ENCODE data around the gene RPL22L1.
"Not testable (repeated sequence)": the region's sequence is repeated elsewhere in the genome, so short reads cannot be mapped to it uniquely, and the experiment has no call there.

The RPL22L1 gene

DNA sequence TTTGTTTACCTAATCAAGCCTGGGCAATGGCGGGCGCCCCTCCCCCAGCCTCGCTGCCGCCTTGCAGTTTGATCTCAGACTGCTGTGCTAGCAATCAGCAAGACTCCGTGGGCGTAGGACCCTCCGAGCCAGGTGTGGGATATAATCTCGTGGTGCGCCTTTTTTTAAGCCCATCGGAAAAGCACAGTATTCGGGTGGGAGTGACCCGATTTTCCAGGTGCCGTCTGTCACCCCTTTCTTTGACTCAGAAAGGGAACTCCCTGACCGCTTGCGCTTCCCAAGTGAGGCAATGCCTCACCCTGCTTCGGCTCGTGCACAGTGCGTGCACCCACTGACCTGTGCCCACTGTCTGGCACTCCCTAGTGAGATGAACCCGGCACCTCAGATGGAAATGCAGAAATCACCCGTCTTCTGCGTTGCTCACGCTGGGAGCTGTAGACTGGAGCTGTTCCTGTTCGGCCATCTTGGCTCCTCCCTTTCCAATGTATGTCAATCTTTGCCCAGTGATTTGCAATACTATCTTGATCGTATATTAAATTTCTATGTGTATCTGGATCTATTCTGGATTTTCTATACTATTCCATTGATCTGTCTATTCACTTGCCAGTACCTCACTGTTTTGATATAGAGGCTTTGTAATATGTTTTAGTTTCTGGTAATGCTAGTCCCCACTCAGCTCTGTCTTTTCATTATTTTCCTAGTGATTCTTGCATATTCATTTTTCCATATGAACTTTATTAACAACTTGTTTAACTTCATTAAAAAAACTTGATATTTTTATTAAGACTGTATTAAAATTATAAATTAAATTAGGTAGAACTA is 14.3 kb upstream of the RPL22L1 start:
- CTCF ChIA-PET: not testable (repeated sequence)

GRCh38 chr3:170878688-170879087 is 8.7 kb upstream of the RPL22L1 start:
- DNase-seq; CTCF ChIA-PET; H3K9me3 ChIP-seq (ENCODE audit: control extremely low read depth in 1 of 5, control insufficient read depth in 4 of 5, insufficient read depth in 2 of 5, low read depth in 1 of 5, low read length in 4 of 5); H3K36me3 ChIP-seq (ENCODE audit: control insufficient read depth in 4 of 4, insufficient read depth in 4 of 4, low read length in 3 of 4); H3K27me3 ChIP-seq (replicated peaks in 2 of 5; ENCODE audit: control insufficient read depth in 4 of 5, insufficient read depth in 5 of 5, low read length in 4 of 5); POLR2A ChIA-PET; H3K27ac ChIP-seq (ENCODE audit: insufficient read depth in 1 of 2, low read depth in 1 of 2, low read length in 2 of 2, poor library complexity in 1 of 2, severe bottlenecking in 2 of 2); H3K4me3 ChIP-seq (ENCODE audit: control insufficient read depth in 1 of 7, extremely low read depth in 1 of 7, insufficient read depth in 4 of 7, low read depth in 2 of 7, low read length in 6 of 7); H3K4me1 ChIP-seq (ENCODE audit: control extremely low read depth in 1 of 4, control insufficient read depth in 4 of 4, insufficient read depth in 4 of 4, low read length in 3 of 4): not testable (repeated sequence)
- no CpG with 5 or more reads among the region's 5 CpGs for WGBS (ENCODE audit: insufficient coverage)

More for the DNA sequence above, 14.3 kb upstream of the RPL22L1 start:
- not testable (repeated sequence) for H3K9me3 ChIP-seq (ENCODE audit: control extremely low read depth in 1 of 5, control insufficient read depth in 4 of 5, insufficient read depth in 2 of 5, low read depth in 1 of 5, low read length in 4 of 5); H3K27me3 ChIP-seq (replicated peaks in 2 of 5; ENCODE audit: control insufficient read depth in 4 of 5, insufficient read depth in 5 of 5, low read length in 4 of 5); H3K4me3 ChIP-seq (ENCODE audit: control insufficient read depth in 1 of 7, extremely low read depth in 1 of 7, insufficient read depth in 4 of 7, low read depth in 2 of 7, low read length in 6 of 7); DNase-seq; H3K27ac ChIP-seq (ENCODE audit: insufficient read depth in 1 of 2, low read depth in 1 of 2, low read length in 2 of 2, poor library complexity in 1 of 2, severe bottlenecking in 2 of 2); H3K4me1 ChIP-seq (ENCODE audit: control extremely low read depth in 1 of 4, control insufficient read depth in 4 of 4, insufficient read depth in 4 of 4, low read length in 3 of 4); H3K36me3 ChIP-seq (ENCODE audit: control insufficient read depth in 4 of 4, insufficient read depth in 4 of 4, low read length in 3 of 4)
- 92% methylated on average over 16 of the region's 24 CpGs for WGBS (ENCODE audit: insufficient coverage)
- POLR2A ChIA-PET: interaction anchor here (0.8 kb wide), 1 partner anchor 12 kb away, joined by 3 read pairs; no protein-coding TSS in a partner anchor

DNA sequence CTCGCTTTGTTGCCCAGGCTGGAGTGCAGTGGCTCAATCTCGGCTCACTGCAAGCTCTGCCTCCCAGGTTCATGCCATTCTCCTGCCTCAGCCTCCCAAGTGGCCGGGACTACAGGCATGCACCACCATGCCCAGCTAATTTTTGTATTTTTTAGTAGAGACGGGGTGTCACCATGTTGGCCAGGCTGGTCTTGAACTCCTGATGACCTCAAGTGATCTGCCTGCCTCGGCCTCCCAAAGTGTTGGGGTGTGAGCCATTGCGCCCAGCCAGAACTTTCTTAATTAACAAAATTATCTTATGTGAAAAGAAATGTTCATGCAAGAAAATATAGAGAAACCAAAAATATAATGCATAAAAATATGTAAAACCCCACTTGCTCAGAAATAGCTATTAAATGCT is 7.3 kb upstream of the RPL22L1 start:
- WGBS (ENCODE audit: insufficient coverage): 100% methylated on average over 1 of the region's 6 CpGs
- H3K4me3 ChIP-seq (ENCODE audit: control insufficient read depth in 1 of 7, extremely low read depth in 1 of 7, insufficient read depth in 4 of 7, low read depth in 2 of 7, low read length in 6 of 7); H3K27me3 ChIP-seq (replicated peaks in 2 of 5; ENCODE audit: control insufficient read depth in 4 of 5, insufficient read depth in 5 of 5, low read length in 4 of 5); DNase-seq; H3K9me3 ChIP-seq (ENCODE audit: control extremely low read depth in 1 of 5, control insufficient read depth in 4 of 5, insufficient read depth in 2 of 5, low read depth in 1 of 5, low read length in 4 of 5); H3K27ac ChIP-seq (ENCODE audit: insufficient read depth in 1 of 2, low read depth in 1 of 2, low read length in 2 of 2, poor library complexity in 1 of 2, severe bottlenecking in 2 of 2); H3K4me1 ChIP-seq (ENCODE audit: control extremely low read depth in 1 of 4, control insufficient read depth in 4 of 4, insufficient read depth in 4 of 4, low read length in 3 of 4); H3K36me3 ChIP-seq (ENCODE audit: control insufficient read depth in 4 of 4, insufficient read depth in 4 of 4, low read length in 3 of 4); POLR2A ChIA-PET; CTCF ChIA-PET: not testable (repeated sequence)

DNA sequence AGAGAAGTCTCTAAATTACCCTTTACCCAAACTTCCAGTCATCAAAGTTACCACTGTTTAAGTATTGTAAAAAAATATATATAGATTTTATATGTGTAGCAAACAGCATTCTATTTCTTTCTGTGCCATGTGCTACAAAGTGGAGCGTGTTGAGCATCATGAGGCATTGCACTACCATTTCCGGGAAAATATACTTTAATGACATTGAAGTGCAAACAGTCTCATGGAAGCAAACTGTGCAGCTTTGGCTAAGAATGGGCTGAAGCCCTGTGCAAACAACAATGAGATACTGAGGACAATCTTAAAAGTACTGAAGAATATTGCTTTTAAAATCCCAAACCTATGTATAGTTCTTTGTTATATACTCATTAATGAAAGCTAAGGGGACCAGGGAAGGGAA is 6.5 kb upstream of the RPL22L1 start:
- no peaks in the 10 kb centered on the region for H3K36me3 ChIP-seq (ENCODE audit: control insufficient read depth in 4 of 4, insufficient read depth in 4 of 4, low read length in 3 of 4)
- H3K27ac ChIP-seq (ENCODE audit: insufficient read depth in 1 of 2, low read depth in 1 of 2, low read length in 2 of 2, poor library complexity in 1 of 2, severe bottlenecking in 2 of 2): no peak overlapping the region
- no peaks in the 10 kb centered on the region for H3K27me3 ChIP-seq (replicated peaks in 2 of 5; ENCODE audit: control insufficient read depth in 4 of 5, insufficient read depth in 5 of 5, low read length in 4 of 5)
- CTCF ChIA-PET: no interaction called here
- H3K4me1 ChIP-seq (ENCODE audit: control extremely low read depth in 1 of 4, control insufficient read depth in 4 of 4, insufficient read depth in 4 of 4, low read length in 3 of 4): no peaks in the 10 kb centered on the region
- peaks cover 0 to 4% (median 0%) of the 10 kb centered on the region in 5 experiments for H3K9me3 ChIP-seq (ENCODE audit: control extremely low read depth in 1 of 5, control insufficient read depth in 4 of 5, insufficient read depth in 2 of 5, low read depth in 1 of 5, low read length in 4 of 5)
- DNase-seq: no peak
- POLR2A ChIA-PET: no interaction called here
- WGBS (ENCODE audit: insufficient coverage): 100% methylated on average over 2 of the region's 2 CpGs
- no peak overlapping the region for H3K4me3 ChIP-seq (ENCODE audit: control insufficient read depth in 1 of 7, extremely low read depth in 1 of 7, insufficient read depth in 4 of 7, low read depth in 2 of 7, low read length in 6 of 7)

GRCh38 chr3:170869239-170869590 is 780 bp downstream of the RPL22L1 start:
- Histone ChIP-seq H3K27me3 (replicated peaks in 2 of 5; ENCODE audit: control insufficient read depth in 4 of 5, insufficient read depth in 5 of 5, low read length in 4 of 5) (no peaks in the 10 kb centered on the region), H3K36me3 (ENCODE audit: control insufficient read depth in 4 of 4, insufficient read depth in 4 of 4, low read length in 3 of 4) (peaks cover 8 to 35% (median 16%) of the 10 kb centered on the region in 4 experiments), H3K4me3 (ENCODE audit: control insufficient read depth in 1 of 7, extremely low read depth in 1 of 7, insufficient read depth in 4 of 7, low read depth in 2 of 7, low read length in 6 of 7) (peak overlapping the region in 6 of 7 experiments; percentile 84 to 98 (median 89)), H3K4me1 (ENCODE audit: control extremely low read depth in 1 of 4, control insufficient read depth in 4 of 4, insufficient read depth in 4 of 4, low read length in 3 of 4) (peaks cover 24 to 39% (median 25%) of the 10 kb centered on the region in 4 experiments), H3K9me3 (ENCODE audit: control extremely low read depth in 1 of 5, control insufficient read depth in 4 of 5, insufficient read depth in 2 of 5, low read depth in 1 of 5, low read length in 4 of 5) (no peaks in the 10 kb centered on the region), H3K27ac (ENCODE audit: insufficient read depth in 1 of 2, low read depth in 1 of 2, low read length in 2 of 2, poor library complexity in 1 of 2, severe bottlenecking in 2 of 2) (peak overlapping the region; percentile 95 to 97)
- CTCF ChIA-PET: interaction anchor here (0.6 to 1.0 kb wide), 3 partner anchors 17 to 69 kb away, joined by 3 read pairs; no protein-coding TSS in a partner anchor
- POLR2A ChIA-PET: interaction anchor here (0.7 to 0.8 kb wide), 2 partner anchors 35 to 512 kb away, joined by 3 read pairs; partner anchors contain the start of gene SKIL
- WGBS (ENCODE audit: insufficient coverage): 11% methylated on average over 2 of the region's 2 CpGs
- peak in 2 of 3 donors; percentile 6 to 25 for DNase-seq

GRCh38 chr3:170868577-170869238 is 1.3 kb downstream of the RPL22L1 start:
- H3K27ac ChIP-seq (ENCODE audit: insufficient read depth in 1 of 2, low read depth in 1 of 2, low read length in 2 of 2, poor library complexity in 1 of 2, severe bottlenecking in 2 of 2): peak overlapping the region; percentile 95 to 97
- WGBS (ENCODE audit: insufficient coverage): 71% methylated on average over 2 of the region's 9 CpGs
- H3K9me3 ChIP-seq (ENCODE audit: control extremely low read depth in 1 of 5, control insufficient read depth in 4 of 5, insufficient read depth in 2 of 5, low read depth in 1 of 5, low read length in 4 of 5): no peaks in the 10 kb centered on the region
- peak overlapping the region in 6 of 7 experiments; percentile 84 to 98 (median 89) for H3K4me3 ChIP-seq (ENCODE audit: control insufficient read depth in 1 of 7, extremely low read depth in 1 of 7, insufficient read depth in 4 of 7, low read depth in 2 of 7, low read length in 6 of 7)
- ChIA-PET POLR2A (interaction anchor here (0.8 kb wide), 1 partner anchor 511 kb away, joined by 3 read pairs; the partner anchor contains the start of gene SKIL), CTCF (no interaction called here)
- H3K36me3 ChIP-seq (ENCODE audit: control insufficient read depth in 4 of 4, insufficient read depth in 4 of 4, low read length in 3 of 4): peaks cover 8 to 35% (median 16%) of the 10 kb centered on the region in 4 experiments
- DNase-seq: no peak
- H3K27me3 ChIP-seq (replicated peaks in 2 of 5; ENCODE audit: control insufficient read depth in 4 of 5, insufficient read depth in 5 of 5, low read length in 4 of 5): no peaks in the 10 kb centered on the region
- H3K4me1 ChIP-seq (ENCODE audit: control extremely low read depth in 1 of 4, control insufficient read depth in 4 of 4, insufficient read depth in 4 of 4, low read length in 3 of 4): peaks cover 24 to 39% (median 25%) of the 10 kb centered on the region in 4 experiments
